KOPT-K1 (cell line): ENCODE results near the gene MYO1D.

ENCODE experiments used
- H3K27ac ChIP-seq: fragments of 200-600 bp; sonication (generic); 2 replicates; pipeline ENCODE4 v1.5.1; 2016; ENCODE audit warnings: antibody characterized with exemption, mild to moderate bottlenecking, low read depth, low read length; ENCODE audit not compliant: poor library complexity, severe bottlenecking
- H3K36me3 ChIP-seq: fragments of 200-600 bp; sonication (generic); 2 replicates; pipeline ENCODE4 v1.5.1; 2017; ENCODE audit warnings: antibody characterized with exemption, mild to moderate bottlenecking, low read length, moderate library complexity; ENCODE audit not compliant: insufficient read depth
- H3K9me3 ChIP-seq: fragments of 200-600 bp; sonication (generic); 2 replicates; pipeline ENCODE4 v1.5.1; 2017; ENCODE audit warnings: antibody characterized with exemption, low read length, mild to moderate bottlenecking; ENCODE audit not compliant: insufficient read depth, poor library complexity, severe bottlenecking

Gene MYO1D

GRCh38 chr17:32591405-32591804 is 285.5 kb downstream of the MYO1D start:
- H3K36me3 ChIP-seq = no peaks in the 10 kb centered on the region
- H3K9me3 ChIP-seq = no peaks in the 10 kb centered on the region
- H3K27ac ChIP-seq = no peak overlapping the region

- no peak overlapping the region for H3K27ac ChIP-seq
- H3K9me3 ChIP-seq = no peaks in the 10 kb centered on the region
Observed at GRCh38 chr17:32590974-32591373, 285.9 kb downstream of the MYO1D start.

DNA sequence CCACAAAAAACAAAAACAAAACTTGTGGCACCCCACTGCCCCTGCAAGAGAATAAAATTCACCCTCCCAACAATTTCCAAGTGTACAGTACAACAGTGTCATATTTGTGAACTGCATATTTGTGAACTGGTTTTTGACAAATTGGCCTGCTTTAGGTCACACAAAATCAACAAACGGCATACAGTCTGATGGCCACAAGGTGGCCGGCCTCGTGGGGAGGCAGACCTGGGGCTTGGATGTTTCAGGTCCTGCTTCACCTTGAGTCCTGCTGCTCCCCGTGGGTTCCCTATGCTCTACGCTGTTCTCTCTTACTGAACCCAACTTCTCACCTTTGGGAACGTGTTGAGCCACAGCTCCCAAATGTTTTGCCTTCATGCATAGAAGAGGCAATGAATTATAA is 287.9 kb downstream of the MYO1D start:
- Histone ChIP-seq H3K36me3 (no peaks in the 10 kb centered on the region), H3K9me3 (no peaks in the 10 kb centered on the region), H3K27ac (no peak overlapping the region)

More at GRCh38 chr17:32590974-32591373, 285.9 kb downstream of the MYO1D start:
- H3K36me3 ChIP-seq = no peaks in the 10 kb centered on the region

DNA sequence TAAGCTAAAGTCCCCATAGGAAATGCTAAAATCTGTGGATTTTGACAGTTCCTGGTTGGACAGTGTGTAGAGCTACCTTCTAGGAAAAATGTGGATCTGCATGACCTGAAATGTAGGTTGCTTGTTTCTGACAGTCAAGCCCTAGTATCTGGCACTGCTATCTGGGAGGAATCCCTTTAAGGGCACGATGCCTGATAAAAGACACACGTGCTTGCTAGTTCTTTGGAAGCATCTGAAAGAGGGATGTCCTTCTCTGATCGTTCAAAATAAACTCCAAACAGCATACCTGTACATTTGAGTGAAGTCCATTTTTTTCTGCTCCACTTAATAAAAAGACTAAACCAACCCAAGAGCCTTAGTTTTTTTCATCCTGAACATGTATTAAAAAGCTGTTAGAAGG is 288.8 kb downstream of the MYO1D start:
- Histone ChIP-seq H3K9me3 (peaks cover 8% of the 10 kb centered on the region), H3K36me3 (no peaks in the 10 kb centered on the region), H3K27ac (no peak overlapping the region)

- H3K27ac ChIP-seq = no peak overlapping the region
- no peaks in the 10 kb centered on the region for H3K36me3 ChIP-seq
Observed at GRCh38 chr17:32586666-32587065, 290.3 kb downstream of the MYO1D start.

DNA sequence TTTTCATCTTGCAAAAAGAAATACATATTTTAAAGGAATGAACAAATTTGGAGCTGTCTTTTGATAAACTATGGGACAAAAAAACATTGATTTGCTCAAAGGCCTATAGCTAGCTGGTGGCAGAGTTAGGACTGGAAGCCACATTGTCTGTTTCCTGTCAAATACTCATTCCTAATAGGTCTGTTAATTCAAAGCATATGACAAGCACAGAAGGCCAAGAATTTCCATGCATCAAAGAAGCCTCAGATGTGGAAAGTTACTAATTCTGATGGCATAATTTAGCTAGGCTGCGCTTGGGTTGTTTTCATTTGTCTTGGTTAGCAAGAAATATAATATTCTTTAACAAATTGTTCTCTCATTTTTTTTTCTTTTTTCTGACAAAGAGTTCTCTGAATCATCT is 292.1 kb downstream of the MYO1D start:
- no peak overlapping the region for H3K27ac ChIP-seq
- H3K36me3 ChIP-seq = no peaks in the 10 kb centered on the region
- H3K9me3 ChIP-seq = peaks cover 27% of the 10 kb centered on the region

More at GRCh38 chr17:32586666-32587065, 290.3 kb downstream of the MYO1D start:
- H3K9me3 ChIP-seq = peaks cover 15% of the 10 kb centered on the region

DNA sequence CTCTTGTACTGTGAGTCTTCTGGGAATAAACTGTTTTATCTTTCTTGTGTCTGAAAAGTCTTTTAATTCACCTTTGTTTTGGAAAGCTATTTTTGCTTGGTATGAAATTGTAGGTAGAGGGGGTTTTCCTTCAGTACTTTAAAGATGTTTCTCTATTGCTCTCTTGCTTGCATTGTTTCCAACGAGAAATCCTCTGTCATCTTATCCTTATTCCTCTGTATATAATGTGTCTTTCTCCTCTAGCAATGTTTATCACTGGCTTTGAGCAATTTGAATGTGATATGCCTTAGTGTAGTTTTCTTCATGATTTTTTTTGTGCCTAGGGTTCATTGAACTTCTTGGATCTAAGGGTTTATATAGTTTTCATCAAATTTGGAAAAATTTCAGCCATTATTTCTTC is 293.9 kb downstream of the MYO1D start:
- no peaks in the 10 kb centered on the region for H3K36me3 ChIP-seq
- peaks cover 27% of the 10 kb centered on the region for H3K9me3 ChIP-seq
- no peak overlapping the region for H3K27ac ChIP-seq

DNA sequence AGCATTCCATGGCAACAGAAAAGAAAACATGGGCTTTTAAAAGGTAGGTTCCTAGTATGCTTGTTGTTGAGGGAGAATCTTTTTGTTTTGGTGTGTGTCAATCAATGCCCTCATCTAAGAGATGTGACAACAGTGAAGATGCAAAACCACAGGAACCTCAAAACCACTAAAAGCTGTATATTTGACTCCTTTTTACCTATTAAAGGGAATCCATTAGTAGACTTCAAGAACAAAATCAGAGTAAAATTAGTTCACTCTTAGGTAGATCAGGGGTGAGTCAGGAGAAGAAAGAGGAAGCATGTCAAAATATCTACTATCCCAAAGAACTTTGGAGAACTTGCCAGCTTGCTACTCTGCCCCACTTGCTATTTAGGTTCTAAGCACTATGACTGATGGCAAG is 301.1 kb downstream of the MYO1D start:
- no peak overlapping the region for H3K27ac ChIP-seq
- peaks cover 7% of the 10 kb centered on the region for H3K9me3 ChIP-seq
- H3K36me3 ChIP-seq = no peaks in the 10 kb centered on the region

- Histone ChIP-seq H3K36me3 (no peaks in the 10 kb centered on the region), H3K27ac (no peak overlapping the region), H3K9me3 (no peaks in the 10 kb centered on the region)
Observed at GRCh38 chr17:32570081-32570396, 306.9 kb downstream of the MYO1D start.

- Histone ChIP-seq H3K27ac (no peak overlapping the region), H3K36me3 (no peaks in the 10 kb centered on the region)
Observed at GRCh38 chr17:32569171-32570080, 307.5 kb downstream of the MYO1D start.

DNA sequence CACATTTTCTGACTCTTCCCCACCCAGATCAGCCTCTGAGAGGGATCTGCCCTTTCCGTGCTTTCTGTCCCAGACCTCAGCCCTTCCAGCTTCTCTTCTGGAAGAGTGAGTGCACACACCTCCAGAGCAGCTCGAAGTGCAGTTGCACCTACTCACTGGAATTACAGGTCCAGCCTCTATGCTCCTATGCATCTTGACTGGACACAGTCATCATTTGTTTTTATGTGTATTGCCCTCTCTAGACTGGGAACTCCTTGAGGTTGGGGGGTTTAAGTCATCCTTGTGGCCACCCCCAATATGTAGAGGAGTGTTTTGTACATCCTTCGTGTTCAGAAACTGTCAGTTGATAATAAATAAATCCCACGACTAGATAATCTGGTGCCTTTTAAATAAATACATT is 308.2 kb downstream of the MYO1D start:
- H3K27ac ChIP-seq = no peak overlapping the region
- H3K36me3 ChIP-seq = no peaks in the 10 kb centered on the region
- no peaks in the 10 kb centered on the region for H3K9me3 ChIP-seq

More at GRCh38 chr17:32569171-32570080, 307.5 kb downstream of the MYO1D start:
- no peaks in the 10 kb centered on the region for H3K9me3 ChIP-seq

DNA sequence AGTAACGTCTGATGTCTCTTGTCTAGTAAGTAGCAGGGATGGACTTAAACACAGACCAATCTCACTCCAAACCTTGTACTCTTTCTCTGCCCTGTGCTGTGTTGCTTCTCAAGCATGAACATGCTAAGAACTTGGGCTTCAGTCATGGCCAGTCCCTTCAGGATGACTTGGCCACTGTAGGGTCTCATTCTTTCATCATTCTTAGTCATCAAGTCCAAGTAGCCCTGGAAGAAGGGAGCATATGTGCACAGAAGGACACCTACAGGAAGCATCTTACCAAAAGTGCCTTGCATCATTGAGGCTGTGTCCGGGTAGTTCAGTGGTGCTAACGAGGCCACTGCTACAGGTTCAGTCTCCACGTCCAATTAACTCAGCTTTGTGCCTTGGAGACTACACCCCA is 309.4 kb downstream of the MYO1D start:
- no peaks in the 10 kb centered on the region for H3K36me3 ChIP-seq

DNA sequence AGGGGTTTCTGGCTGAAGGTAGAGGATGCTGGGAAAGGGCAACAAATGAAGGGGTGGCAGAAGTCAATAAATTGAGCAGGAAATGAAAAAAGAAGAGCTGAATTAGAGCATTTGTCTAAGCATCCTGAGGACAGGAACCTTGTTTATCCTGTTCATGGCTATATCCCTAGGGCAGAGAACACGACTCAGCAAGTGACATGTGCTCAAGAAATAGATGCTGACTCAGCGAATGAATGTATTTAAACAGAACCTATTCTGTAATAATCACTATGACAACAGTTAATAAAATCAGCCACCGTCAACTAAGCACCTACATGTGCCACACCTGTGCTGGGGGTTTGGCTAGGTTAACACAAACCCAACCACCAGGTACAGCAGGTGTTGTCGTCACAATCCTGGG is 309.8 kb downstream of the MYO1D start:
- no peak overlapping the region for H3K27ac ChIP-seq
- no peaks in the 10 kb centered on the region for H3K36me3 ChIP-seq
- no peaks in the 10 kb centered on the region for H3K9me3 ChIP-seq

More for the DNA sequence above, 309.4 kb downstream of the MYO1D start:
- Histone ChIP-seq H3K27ac (no peak overlapping the region), H3K9me3 (no peaks in the 10 kb centered on the region)

DNA sequence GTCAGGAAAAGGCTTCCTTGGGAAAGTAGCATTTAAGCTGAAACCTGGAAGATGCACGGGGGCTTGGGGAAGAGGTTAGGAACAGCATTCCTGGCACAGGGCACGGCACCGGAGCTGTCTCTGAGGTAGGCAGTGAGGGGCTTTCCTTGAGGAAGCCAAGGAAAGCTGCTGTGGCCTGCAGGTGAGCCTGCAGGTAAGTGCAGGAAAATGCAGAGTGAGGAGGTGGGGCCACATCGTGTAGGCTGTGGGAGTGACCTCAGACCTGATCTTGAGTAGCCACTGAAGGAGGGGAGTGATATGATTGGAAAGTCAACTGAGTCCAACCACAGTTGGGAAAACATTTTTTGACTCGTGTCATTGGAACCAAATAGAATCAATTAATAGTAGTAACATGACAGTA is 310.6 kb downstream of the MYO1D start:
- Histone ChIP-seq H3K27ac (no peak overlapping the region), H3K36me3 (no peaks in the 10 kb centered on the region), H3K9me3 (no peaks in the 10 kb centered on the region)

- Histone ChIP-seq H3K27ac (no peak overlapping the region), H3K9me3 (no peaks in the 10 kb centered on the region), H3K36me3 (no peaks in the 10 kb centered on the region)
Observed at GRCh38 chr17:32565401-32565800, 311.5 kb downstream of the MYO1D start.

DNA sequence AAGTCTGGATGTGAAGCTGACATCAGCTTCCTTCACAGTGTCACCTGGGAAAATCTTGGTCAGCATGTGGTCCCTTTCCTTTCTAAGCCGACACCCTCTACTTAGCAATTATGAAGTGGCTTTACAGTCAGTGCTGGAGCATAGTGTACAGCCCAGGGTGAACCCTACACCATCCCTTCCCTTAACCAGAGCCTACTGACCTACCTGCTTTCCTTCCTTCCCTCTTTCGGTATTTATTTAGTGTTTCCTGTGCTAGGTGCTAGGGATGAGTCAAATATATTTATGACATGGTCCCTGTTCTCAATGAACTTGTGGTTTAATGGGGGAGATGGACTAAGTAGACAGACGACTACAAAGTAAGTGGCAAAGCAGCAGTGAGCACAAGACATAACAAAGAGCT is 312.6 kb downstream of the MYO1D start:
- Histone ChIP-seq H3K36me3 (no peaks in the 10 kb centered on the region), H3K27ac (no peak overlapping the region), H3K9me3 (no peaks in the 10 kb centered on the region)
